Measurements from ENCODE around the gene TMEM41B. TPM values are rescaled to one million over a fixed set of nuclear protein-coding genes. Genes with fewer than 3 reads are reported as not detected.
A peak's percentile ranks its signal among the peaks of the same experiment; 100 is the strongest.

Gene TMEM41B
- total RNA-seq, 1 experiment from 2014 or later, result 55.1 TPM

DNA sequence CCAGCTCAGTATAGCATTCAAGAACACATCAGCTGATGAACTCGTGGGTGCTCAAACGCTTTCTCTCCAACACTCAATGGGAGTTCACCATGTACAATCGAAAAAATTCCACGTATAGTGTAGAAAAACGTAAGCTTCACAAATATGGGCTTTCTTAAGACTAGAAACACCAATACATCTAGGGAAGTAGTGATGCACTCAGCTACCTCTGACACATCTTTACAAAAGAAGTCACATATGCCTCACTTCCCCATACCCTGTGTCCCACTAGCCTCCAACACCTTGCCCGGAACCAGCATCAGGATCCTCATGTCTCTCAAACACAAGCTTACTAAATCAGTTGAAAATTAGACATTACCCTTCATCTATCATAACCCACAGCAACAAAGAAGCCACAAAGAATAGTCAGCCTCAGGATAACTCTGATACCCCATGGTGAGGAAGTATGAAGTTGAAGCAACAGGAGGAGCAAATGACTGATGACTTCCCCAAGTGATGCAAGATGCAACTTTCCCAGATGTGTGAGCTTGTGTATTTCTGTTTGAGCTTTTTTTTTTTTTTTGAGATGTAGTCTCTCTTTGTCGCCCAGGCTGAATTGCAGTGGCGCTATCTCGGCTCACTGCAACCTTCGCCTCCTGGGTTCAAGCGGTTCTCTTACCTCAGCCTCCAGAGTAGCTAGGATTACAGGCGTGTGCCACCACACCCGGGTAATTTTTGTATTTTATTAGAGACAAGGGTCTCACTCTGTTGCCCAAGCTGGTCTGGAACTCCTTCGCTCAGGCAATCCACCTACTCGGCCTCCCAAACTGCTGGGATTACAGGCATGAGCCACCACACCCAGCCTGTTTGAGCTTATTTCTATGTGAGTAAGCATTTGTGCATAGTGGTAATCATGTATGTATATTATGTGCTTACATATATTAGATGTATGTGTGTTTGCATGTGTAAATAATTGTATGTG, 40.7 kb downstream of the TMEM41B start:
- POLR2A ChIA-PET (ENCODE audit: low non-redundant PET), result no interaction called here
- BruUV-seq (replicated peaks), result no TSS peak
- H3K36me3 ChIP-seq (ENCODE audit: insufficient read depth, low read length, poor library complexity, severe bottlenecking), result no peaks in the 10 kb centered on the region
- H3K4me1 ChIP-seq (ENCODE audit: insufficient read depth, low read length, poor library complexity, severe bottlenecking), result peaks cover 2% of the 10 kb centered on the region
- CTCF ChIA-PET, result no interaction called here
- H3K9me3 ChIP-seq (ENCODE audit: low read depth, low read length, poor library complexity, severe bottlenecking), result no peaks in the 10 kb centered on the region
- H3K27me3 ChIP-seq (replicated peaks; ENCODE audit: insufficient read depth, low read depth, low read length, poor library complexity), result no peaks in the 10 kb centered on the region
- intact Hi-C loops (cut with micrococcal nuclease; ENCODE audit: unreplicated experiment), result no loop called here
- peak; percentile 15 for DNase-seq (ENCODE audit: low spot score)
- no peak overlapping the region for H3K4me3 ChIP-seq (ENCODE audit: low read depth, low read length, poor library complexity, severe bottlenecking)
- H3K27ac ChIP-seq (ENCODE audit: low read depth, low read length, poor library complexity, severe bottlenecking), result no peak overlapping the region
- no peak for TF ChIP-seq EZH2 (IDR thresholded peaks at IDR 0.05; ENCODE audit: borderline replicate concordance, low read depth, low read length, poor library complexity, severe bottlenecking)
- TF ChIP-seq, protein P1, sequence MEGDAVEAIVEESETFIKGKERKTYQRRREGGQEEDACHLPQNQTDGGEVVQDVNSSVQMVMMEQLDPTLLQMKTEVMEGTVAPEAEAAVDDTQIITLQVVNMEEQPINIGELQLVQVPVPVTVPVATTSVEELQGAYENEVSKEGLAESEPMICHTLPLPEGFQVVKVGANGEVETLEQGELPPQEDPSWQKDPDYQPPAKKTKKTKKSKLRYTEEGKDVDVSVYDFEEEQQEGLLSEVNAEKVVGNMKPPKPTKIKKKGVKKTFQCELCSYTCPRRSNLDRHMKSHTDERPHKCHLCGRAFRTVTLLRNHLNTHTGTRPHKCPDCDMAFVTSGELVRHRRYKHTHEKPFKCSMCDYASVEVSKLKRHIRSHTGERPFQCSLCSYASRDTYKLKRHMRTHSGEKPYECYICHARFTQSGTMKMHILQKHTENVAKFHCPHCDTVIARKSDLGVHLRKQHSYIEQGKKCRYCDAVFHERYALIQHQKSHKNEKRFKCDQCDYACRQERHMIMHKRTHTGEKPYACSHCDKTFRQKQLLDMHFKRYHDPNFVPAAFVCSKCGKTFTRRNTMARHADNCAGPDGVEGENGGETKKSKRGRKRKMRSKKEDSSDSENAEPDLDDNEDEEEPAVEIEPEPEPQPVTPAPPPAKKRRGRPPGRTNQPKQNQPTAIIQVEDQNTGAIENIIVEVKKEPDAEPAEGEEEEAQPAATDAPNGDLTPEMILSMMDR (conservative IDR thresholded peaks at IDR 0.05; ENCODE audit: low read depth, low read length), result no peak

- ChIA-PET POLR2A (ENCODE audit: low non-redundant PET) (no interaction called here), CTCF (interaction anchor here (0.7 kb wide), 1 partner anchor 94 kb away, joined by 3 read pairs; no protein-coding TSS in a partner anchor)
- H3K4me1 ChIP-seq (ENCODE audit: insufficient read depth, low read length, poor library complexity, severe bottlenecking), result peaks cover 5% of the 10 kb centered on the region
- H3K36me3 ChIP-seq (ENCODE audit: insufficient read depth, low read length, poor library complexity, severe bottlenecking), result no peaks in the 10 kb centered on the region
- no peaks in the 10 kb centered on the region for H3K9me3 ChIP-seq (ENCODE audit: low read depth, low read length, poor library complexity, severe bottlenecking)
- no peak for DNase-seq (ENCODE audit: low spot score)
- no peak overlapping the region for H3K27ac ChIP-seq (ENCODE audit: low read depth, low read length, poor library complexity, severe bottlenecking)
- no peak overlapping the region for H3K4me3 ChIP-seq (ENCODE audit: low read depth, low read length, poor library complexity, severe bottlenecking)
- intact Hi-C loops (cut with micrococcal nuclease; ENCODE audit: unreplicated experiment), result no loop called here
- TF ChIP-seq, protein P1 (conservative IDR thresholded peaks at IDR 0.05; ENCODE audit: low read depth, low read length), result no peak
- TF ChIP-seq EZH2 (IDR thresholded peaks at IDR 0.05; ENCODE audit: borderline replicate concordance, low read depth, low read length, poor library complexity, severe bottlenecking), result no peak
- BruUV-seq (replicated peaks), result no TSS peak
- H3K27me3 ChIP-seq (replicated peaks; ENCODE audit: insufficient read depth, low read depth, low read length, poor library complexity), result no peaks in the 10 kb centered on the region
These were observed 44.8 kb downstream of the TMEM41B start for GRCh38 chr11:9269492-9270013.

GRCh38 chr11:9267680-9268079, 46.7 kb downstream of the TMEM41B start:
- ChIA-PET POLR2A (ENCODE audit: low non-redundant PET) (no interaction called here), CTCF (interaction anchor here (0.7 kb wide), 1 partner anchor 421 kb away, joined by 3 read pairs; no protein-coding TSS in a partner anchor)
- H3K4me3 ChIP-seq (ENCODE audit: low read depth, low read length, poor library complexity, severe bottlenecking), result no peak overlapping the region
- peaks cover 5% of the 10 kb centered on the region for H3K4me1 ChIP-seq (ENCODE audit: insufficient read depth, low read length, poor library complexity, severe bottlenecking)
- intact Hi-C loops (cut with micrococcal nuclease; ENCODE audit: unreplicated experiment), result no loop called here
- no TSS peak for BruUV-seq (replicated peaks)
- no peaks in the 10 kb centered on the region for H3K36me3 ChIP-seq (ENCODE audit: insufficient read depth, low read length, poor library complexity, severe bottlenecking)
- TF ChIP-seq, protein P1 (conservative IDR thresholded peaks at IDR 0.05; ENCODE audit: low read depth, low read length), result no peak
- no peak for TF ChIP-seq EZH2 (IDR thresholded peaks at IDR 0.05; ENCODE audit: borderline replicate concordance, low read depth, low read length, poor library complexity, severe bottlenecking)
- no peak overlapping the region for H3K27ac ChIP-seq (ENCODE audit: low read depth, low read length, poor library complexity, severe bottlenecking)
- no peaks in the 10 kb centered on the region for H3K27me3 ChIP-seq (replicated peaks; ENCODE audit: insufficient read depth, low read depth, low read length, poor library complexity)
- no peaks in the 10 kb centered on the region for H3K9me3 ChIP-seq (ENCODE audit: low read depth, low read length, poor library complexity, severe bottlenecking)
- DNase-seq (ENCODE audit: low spot score), result no peak
